ENCODE measurements around the gene NADK2.
A peak's percentile ranks its signal among the peaks of the same experiment; 100 is the strongest.

NADK2 gene

GRCh38 chr5:36151434-36152323, 90.0 kb downstream of the NADK2 start, which contains the start of the genes LMBRD2 and SKP2:
Gene LMBRD2, minus strand, starts transcription at chr5:36151887. Its CDS starts 8,538 bp downstream, at chr5:36143349.
Gene SKP2, plus strand, starts transcription at chr5:36152111. Its CDS starts 152 bp downstream, at chr5:36152263.
- H3K27ac ChIP-seq, result peak within 1 kb of the TSS; percentile 85

DNA sequence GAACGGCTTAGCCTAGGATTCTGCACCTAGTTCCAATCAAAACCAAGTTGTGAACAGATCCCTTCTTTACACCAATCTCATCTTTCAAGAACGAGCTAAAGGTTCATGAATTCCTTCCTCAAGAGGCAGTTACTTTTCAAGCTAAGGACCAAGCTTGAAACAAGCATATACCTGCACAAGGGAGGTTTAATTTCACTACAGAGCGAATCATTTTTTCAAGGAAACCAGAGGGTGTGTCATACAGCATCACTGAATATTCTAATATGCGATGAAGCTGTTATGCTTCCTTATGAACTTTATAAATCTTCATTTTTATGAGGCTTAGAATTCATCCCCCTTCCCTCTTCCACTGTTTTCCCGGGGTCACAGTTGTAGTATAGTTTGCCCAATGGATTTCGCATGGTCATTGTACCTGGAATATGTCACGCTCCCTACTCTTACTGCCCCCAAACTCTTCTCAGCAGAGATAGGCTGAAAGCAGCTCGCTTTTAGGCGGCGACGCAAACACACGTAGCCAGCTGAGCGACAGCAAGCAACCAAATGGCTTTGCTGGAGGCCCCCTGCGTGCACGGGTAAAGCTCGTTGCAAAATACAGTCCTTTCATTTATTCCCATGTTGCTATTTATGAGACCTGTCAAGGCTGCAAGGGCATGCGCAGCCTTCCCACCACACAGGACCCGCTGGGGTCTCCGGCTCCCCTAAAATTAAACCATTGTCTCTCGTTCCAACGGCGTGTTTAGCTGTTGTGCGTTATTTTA, 90.9 kb downstream of the NADK2 start:
- H3K27ac ChIP-seq, result peak overlapping the region; percentile 85

More at GRCh38 chr5:36151434-36152323, 90.0 kb downstream of the NADK2 start, which contains the start of the genes LMBRD2 and SKP2:
- TF ChIP-seq CTCF (conservative IDR thresholded peaks at IDR 0.05), result no peak

DNA sequence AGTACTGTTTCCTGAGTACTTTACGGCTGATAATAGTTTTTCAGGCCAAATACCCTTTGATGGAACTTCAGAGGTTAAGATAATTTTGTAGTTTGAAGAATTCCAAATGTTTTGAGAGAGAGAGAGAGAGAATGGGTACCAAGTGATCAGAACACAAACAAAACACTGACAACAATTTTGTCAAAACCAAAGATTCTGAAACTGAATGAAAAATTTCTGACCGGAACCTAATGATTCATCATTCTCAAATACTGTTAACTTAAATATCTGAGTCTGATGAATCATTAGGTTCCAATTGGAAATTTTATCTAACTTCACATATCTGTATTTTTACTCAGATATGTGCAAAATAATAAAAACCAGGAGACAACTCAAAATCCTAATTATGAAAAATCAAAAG, 94.0 kb downstream of the NADK2 start:
- H3K27ac ChIP-seq, result no peak overlapping the region
- TF ChIP-seq CTCF (conservative IDR thresholded peaks at IDR 0.05), result no peak

More for the DNA sequence above, 90.9 kb downstream of the NADK2 start:
- no peak for TF ChIP-seq CTCF (conservative IDR thresholded peaks at IDR 0.05)

DNA sequence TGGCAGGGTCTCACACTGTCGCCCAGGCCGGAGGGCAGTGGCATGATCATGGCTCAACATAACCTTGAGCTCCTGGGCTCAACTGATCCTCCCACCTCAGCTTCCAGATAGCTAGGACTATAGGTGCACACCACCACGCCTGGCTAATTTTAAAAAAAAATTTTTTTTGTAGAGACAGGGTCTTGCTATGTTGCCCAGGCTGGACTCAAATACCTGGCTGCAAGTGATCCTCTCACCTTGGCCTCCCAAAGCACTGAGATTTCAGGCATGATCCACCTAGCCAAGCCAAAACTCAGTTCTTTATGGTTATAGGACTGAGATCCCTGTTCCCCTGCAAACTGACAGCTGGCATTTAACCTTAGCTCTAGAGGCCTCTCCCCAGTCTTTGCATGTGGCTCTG, 95.3 kb downstream of the NADK2 start:
- no peak for TF ChIP-seq CTCF (conservative IDR thresholded peaks at IDR 0.05)
- H3K27ac ChIP-seq, result no peak overlapping the region

GRCh38 chr5:36145311-36145710, 96.4 kb downstream of the NADK2 start:
- no peak overlapping the region for H3K27ac ChIP-seq
- no peak for TF ChIP-seq CTCF (conservative IDR thresholded peaks at IDR 0.05)
